ENCODE data around the gene IL16. TPM values are rescaled to one million over a fixed set of nuclear protein-coding genes. Genes with fewer than 3 reads are reported as not detected.

IL16 gene
- polyA plus RNA-seq, 1 experiment, result 0.01 TPM

DNA sequence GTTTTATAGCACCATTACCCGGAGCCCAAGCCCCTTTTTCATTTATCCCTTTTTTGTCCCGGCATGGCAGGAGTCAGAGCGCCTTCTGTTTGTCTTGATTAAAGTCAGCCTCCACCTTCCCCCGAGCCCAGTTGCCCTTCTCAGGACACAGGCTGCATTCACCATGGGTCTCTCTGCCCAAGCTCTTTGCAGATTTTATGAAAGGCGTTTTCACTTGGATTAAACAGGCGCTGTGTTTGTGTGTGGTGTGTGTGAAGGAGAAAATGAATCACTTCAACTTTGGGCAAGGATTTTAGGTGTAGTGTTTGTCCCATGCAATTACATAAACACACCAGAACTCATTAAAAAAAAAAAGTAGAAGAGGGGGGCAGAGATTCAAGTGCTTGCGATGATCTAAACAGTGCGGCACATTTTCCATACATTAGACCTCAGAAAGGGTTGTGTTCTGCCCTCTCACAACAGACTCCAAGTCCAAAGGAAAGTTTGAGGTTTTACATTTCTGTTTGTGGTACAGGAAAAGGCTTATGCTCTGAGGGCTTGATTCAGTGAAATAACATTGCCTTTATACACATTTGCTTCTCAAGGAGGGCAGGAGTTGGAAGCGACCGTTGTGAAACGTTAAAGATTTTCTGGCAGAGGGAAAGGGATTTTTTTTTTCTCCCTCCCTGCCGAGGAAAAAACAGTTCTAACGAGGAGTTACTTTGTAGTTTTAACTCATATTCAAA, 14.5 kb upstream of the IL16 start:
- DNase-seq (ENCODE audit: low read depth), result no peak

GRCh38 chr15:81182756-81183438, 13.8 kb upstream of the IL16 start:
- POLR2A ChIA-PET, result no interaction called here
- CTCF ChIA-PET, result interaction anchor here (0.8 to 1.7 kb wide), 7 partner anchors 10 to 154 kb away, joined by 3 to 10 read pairs (median 3); no protein-coding TSS in a partner anchor
- Histone ChIP-seq H3K27me3 (ENCODE audit: control insufficient read depth, insufficient read depth, low read length) (peaks cover 13% of the 10 kb centered on the region), H3K36me3 (ENCODE audit: control insufficient read depth, insufficient read depth, low read length) (no peaks in the 10 kb centered on the region), H3K4me3 (ENCODE audit: low read depth, low read length) (no peak overlapping the region; the same call in 1 of the 2 replicates)
- no peak for DNase-seq (ENCODE audit: low read depth)
- peak; percentile 39 for TF ChIP-seq CTCF (IDR thresholded peaks at IDR 0.05; ENCODE audit: insufficient read depth, low read depth, low read length)

More for the DNA sequence above, 14.5 kb upstream of the IL16 start:
- Histone ChIP-seq H3K4me3 (ENCODE audit: low read depth, low read length) (no peak overlapping the region; the same call in 1 of the 2 replicates), H3K27me3 (ENCODE audit: control insufficient read depth, insufficient read depth, low read length) (peaks cover 13% of the 10 kb centered on the region), H3K36me3 (ENCODE audit: control insufficient read depth, insufficient read depth, low read length) (no peaks in the 10 kb centered on the region)
- TF ChIP-seq CTCF (IDR thresholded peaks at IDR 0.05; ENCODE audit: insufficient read depth, low read depth, low read length), result no peak
- POLR2A ChIA-PET, result no interaction called here
- CTCF ChIA-PET, result interaction anchor here (0.9 to 1.7 kb wide), 4 partner anchors 9 to 84 kb away, joined by 3 to 10 read pairs (median 6); no protein-coding TSS in a partner anchor

- no peak for DNase-seq (ENCODE audit: low read depth)
- CTCF ChIA-PET, result interaction anchor here (0.8 to 1.7 kb wide), 6 partner anchors 10 to 154 kb away, joined by 3 to 10 read pairs (median 4); no protein-coding TSS in a partner anchor
- Histone ChIP-seq H3K27me3 (ENCODE audit: control insufficient read depth, insufficient read depth, low read length) (peaks cover 13% of the 10 kb centered on the region), H3K36me3 (ENCODE audit: control insufficient read depth, insufficient read depth, low read length) (no peaks in the 10 kb centered on the region), H3K4me3 (ENCODE audit: low read depth, low read length) (no peak overlapping the region)
- POLR2A ChIA-PET, result no interaction called here
- no peak for TF ChIP-seq CTCF (IDR thresholded peaks at IDR 0.05; ENCODE audit: insufficient read depth, low read depth, low read length)
Measured at GRCh38 chr15:81183439-81183775, 13.3 kb upstream of the IL16 start.

GRCh38 chr15:81184188-81184587, 12.5 kb upstream of the IL16 start:
- DNase-seq (ENCODE audit: low read depth), result no peak
- Histone ChIP-seq H3K36me3 (ENCODE audit: control insufficient read depth, insufficient read depth, low read length) (no peaks in the 10 kb centered on the region), H3K27me3 (ENCODE audit: control insufficient read depth, insufficient read depth, low read length) (peaks cover 13% of the 10 kb centered on the region), H3K4me3 (ENCODE audit: low read depth, low read length) (no peak overlapping the region)
- ChIA-PET CTCF (no interaction called here), POLR2A (no interaction called here)
- no peak for TF ChIP-seq CTCF (IDR thresholded peaks at IDR 0.05; ENCODE audit: insufficient read depth, low read depth, low read length)

GRCh38 chr15:81185631-81186295, 10.9 kb upstream of the IL16 start:
- no peak overlapping the region for H3K4me3 ChIP-seq (ENCODE audit: low read depth, low read length)
- POLR2A ChIA-PET, result no interaction called here
- no peak for DNase-seq (ENCODE audit: low read depth)
- TF ChIP-seq CTCF (IDR thresholded peaks at IDR 0.05; ENCODE audit: insufficient read depth, low read depth, low read length), result no peak
- CTCF ChIA-PET, result interaction anchor here (0.8 to 1.2 kb wide), 2 partner anchors 13 to 37 kb away, joined by 3 to 4 read pairs; no protein-coding TSS in a partner anchor
- no peaks in the 10 kb centered on the region for H3K36me3 ChIP-seq (ENCODE audit: control insufficient read depth, insufficient read depth, low read length)
- H3K27me3 ChIP-seq (ENCODE audit: control insufficient read depth, insufficient read depth, low read length), result peaks cover 13% of the 10 kb centered on the region
